HG02759 (cell line): Measurements from ENCODE around the gene FXR2.

Source experiments
- ATAC-seq: cut with Tn5 transposase; IDR thresholded peaks from one replicate; pipeline ENCODE4 v1.9.1; 2021; ENCODE audit warnings: mild to moderate bottlenecking, moderate library complexity; ENCODE audit not compliant: unreplicated experiment

The FXR2 gene

DNA sequence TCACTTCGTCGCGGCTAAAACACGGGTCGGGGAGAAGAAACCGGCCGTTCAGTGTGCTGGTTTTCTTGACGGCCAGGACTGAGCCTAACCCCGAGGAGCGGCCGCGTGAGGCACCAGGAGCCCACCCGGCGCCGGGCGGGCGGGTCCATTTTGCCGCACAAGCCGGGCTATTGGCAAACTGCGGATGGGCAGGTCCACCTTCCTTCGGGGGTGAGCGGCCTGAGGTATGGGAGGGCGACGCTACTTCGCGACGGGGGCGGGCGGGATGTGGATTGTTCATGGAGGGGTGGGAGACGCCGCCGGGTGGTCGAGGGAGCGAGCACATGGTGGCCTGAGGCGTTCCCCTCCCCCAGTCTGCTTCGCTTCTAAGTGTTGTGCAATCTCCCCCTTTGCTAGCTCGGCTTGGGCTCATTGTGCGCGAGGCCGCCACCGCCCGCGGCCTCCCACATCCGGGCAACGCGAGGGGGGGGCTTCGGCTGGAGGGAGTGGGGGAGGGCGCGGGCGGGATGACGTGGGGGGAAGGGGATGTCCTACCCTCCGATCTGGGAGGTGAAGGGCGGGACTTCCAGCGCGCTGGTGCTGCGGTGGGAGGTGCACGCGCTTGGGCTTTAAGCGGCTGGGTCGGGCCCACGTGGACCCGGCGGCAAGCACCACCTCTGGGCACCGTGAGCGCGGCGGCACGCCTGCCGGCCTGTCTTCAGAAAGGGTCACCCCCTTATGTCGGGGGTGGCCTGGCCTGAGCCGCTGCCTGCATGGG is 41.2 kb downstream of the FXR2 start:
- ATAC-seq, result no peak

DNA sequence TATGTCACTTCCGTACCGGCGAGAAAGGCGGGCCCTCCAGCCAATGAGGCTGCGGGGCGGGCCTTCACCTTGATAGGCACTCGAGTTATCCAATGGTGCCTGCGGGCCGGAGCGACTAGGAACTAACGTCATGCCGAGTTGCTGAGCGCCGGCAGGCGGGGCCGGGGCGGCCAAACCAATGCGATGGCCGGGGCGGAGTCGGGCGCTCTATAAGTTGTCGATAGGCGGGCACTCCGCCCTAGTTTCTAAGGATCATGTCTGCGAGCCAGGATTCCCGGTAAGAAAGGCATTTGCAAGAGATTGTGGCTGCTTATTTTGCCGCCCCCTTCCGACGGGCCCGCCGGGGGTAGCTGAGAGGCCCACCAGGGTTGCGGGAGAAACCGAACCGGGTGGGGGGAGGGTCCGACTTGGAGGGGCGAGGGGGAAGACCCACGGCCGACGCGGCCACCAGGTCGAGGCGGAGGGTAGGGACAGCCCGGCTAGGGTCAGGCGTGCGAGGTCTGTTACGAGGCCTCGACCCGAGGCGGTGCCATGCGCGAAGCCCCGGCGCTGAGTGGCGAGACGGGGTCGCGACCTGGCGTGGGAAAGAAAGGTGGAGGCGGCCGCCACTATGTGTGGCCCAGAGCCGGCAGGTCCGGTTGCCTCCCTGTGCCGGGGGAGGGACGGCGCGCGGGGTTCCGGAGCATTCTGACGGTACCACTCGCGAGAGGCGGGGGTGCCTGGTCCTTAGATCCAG is 41.9 kb downstream of the FXR2 start:
- ATAC-seq, result peak; percentile 89

DNA sequence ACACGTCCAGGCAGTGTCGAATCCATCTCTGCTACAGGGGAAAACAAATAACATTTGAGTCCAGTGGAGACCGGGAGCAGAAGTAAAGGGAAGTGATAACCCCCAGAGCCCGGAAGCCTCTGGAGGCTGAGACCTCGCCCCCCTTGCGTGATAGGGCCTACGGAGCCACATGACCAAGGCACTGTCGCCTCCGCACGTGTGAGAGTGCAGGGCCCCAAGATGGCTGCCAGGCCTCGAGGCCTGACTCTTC is 42.4 kb downstream of the FXR2 start:
- no peak for ATAC-seq

DNA sequence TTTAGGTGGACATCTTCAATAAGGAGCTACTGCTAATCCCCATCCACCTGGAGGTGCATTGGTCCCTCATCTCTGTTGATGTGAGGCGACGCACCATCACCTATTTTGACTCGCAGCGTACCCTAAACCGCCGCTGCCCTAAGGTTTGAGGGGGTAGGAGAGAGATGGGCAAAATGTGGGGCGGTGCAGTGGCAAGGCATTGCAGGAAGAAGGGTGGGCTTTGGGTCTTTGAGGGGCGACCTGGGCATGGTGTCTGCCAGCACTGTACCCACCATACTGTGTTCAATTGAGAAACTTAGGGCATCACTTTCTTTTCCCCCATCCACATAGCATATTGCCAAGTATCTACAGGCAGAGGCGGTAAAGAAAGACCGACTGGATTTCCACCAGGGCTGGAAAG is 44.3 kb downstream of the FXR2 start:
- no peak for ATAC-seq

DNA sequence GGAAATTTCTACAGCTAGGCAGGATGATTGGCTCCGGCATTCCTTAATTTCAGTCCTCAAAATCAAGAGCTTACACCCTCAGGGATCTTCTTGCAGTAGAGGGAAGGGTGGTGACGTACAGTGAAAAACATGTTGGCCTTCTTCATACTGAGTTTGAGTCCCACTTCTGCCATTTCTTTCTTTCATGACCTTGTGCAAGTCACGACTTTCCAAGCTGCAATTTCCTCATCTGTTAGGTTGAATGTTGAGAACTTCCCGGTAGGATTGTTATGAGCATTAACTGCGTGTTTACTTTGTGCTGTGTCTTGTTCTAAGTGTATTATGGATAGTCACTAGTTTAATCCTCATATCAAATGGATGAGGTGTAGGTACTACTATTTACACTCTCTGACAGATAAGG is 45.1 kb downstream of the FXR2 start:
- no peak for ATAC-seq

DNA sequence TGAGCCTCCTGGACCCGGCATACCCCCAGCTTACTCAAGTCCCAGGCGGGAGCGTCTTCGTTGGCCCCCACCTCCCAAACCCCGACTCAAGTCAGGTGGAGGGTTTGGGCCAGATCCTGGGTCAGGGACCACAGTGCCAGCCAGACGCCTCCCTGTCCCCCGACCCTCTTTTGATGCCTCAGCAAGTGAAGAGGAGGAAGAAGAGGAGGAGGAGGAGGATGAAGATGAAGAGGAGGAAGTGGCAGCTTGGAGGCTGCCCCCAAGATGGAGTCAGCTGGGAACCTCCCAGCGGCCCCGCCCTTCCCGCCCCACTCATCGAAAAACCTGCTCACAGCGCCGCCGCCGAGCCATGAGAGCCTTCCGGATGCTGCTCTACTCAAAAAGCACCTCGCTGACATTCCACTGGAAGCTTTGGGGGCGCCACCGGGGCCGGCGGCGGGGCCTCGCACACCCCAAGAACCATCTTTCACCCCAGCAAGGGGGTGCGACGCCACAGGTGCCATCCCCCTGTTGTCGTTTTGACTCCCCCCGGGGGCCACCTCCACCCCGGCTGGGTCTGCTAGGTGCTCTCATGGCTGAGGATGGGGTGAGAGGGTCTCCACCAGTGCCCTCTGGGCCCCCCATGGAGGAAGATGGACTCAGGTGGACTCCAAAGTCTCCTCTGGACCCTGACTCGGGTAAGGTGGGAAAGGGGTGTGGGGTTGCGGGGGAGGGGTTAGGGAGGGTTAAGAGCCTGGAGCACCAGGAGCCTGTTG is 51.4 kb downstream of the FXR2 start:
- no peak for ATAC-seq

DNA sequence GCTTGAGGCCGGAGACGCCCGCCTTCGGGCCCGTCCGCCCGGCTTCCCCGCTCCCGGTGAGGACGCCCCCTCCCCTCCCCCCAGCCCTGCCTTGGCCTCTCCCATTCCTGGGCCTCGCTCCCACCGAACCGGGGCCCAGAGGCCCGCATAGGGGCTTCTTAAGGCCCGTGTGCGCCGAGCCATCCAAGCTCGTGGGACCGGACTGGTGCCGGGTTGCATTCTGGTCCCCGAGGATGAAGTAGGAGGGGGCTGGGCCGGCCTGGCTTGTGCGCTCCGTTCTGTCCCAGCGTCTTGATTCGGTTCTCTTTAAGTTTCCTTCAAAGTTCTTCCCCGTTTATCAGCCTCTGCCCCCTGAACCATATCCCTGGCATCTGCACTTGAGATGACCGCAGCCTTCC is 52.5 kb downstream of the FXR2 start:
- ATAC-seq, result peak; percentile 7

DNA sequence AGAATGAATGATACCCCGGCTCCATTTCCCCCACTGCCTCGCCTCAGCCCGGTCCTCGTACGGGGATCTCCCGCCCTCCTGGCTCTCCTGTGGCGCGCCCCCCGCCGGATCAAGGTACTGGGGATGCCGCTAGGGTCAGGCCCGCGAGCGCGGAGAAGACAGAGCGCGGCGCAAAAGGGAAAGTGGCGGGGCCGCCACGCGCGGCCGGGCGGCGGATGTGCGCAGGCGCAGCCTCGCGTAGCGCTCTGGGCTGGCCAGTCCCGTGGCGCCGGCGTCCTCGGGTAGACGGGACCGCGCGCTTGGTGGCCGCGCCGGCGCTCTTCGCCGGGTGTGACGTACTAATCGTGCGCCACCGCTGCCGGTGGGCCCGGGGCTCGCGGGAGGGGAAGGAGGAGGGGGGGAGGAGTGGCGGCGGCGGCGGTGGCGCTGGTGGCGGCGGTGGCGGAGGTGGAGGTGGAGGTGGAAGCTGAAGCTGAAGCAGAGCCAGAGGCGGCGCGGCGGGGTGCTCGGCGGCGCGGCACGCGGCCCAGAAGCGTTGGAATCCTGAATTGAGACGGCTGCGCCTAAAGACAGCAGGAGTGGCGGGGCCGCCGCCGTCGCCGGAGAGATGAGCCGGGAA is 53.0 kb downstream of the FXR2 start, which contains the start of gene SENP3:
TSS of gene SENP3 (plus strand) at position 331 of the 619 bp plus-strand sequence. CDS start 1,158 bp downstream, outside the sequence.
- peak; percentile 70 for ATAC-seq

DNA sequence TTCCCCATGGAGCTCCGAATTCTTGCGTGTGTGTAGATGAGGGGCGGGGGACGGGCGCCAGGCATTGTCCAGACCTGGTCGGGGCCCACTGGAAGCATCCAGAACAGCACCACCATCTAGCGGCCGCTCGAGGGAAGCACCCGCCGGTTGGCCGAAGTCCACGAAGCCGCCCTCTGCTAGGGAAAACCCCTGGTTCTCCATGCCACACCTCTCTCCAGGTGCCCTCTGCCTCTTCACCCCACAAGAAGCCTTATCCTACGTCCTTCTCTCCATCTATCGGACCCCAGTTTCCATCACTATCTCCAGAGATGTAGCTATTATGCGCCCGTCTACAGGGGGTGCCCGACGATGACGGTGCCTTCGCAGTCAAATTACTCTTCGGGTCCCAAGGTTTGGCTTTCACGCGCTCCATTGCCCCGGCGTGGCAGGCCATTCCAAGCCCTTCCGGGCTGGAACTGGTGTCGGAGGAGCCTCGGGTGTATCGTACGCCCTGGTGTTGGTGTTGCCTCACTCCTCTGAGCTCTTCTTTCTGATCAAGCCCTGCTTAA is 53.6 kb downstream of the FXR2 start:
- peak; percentile 46 for ATAC-seq

DNA sequence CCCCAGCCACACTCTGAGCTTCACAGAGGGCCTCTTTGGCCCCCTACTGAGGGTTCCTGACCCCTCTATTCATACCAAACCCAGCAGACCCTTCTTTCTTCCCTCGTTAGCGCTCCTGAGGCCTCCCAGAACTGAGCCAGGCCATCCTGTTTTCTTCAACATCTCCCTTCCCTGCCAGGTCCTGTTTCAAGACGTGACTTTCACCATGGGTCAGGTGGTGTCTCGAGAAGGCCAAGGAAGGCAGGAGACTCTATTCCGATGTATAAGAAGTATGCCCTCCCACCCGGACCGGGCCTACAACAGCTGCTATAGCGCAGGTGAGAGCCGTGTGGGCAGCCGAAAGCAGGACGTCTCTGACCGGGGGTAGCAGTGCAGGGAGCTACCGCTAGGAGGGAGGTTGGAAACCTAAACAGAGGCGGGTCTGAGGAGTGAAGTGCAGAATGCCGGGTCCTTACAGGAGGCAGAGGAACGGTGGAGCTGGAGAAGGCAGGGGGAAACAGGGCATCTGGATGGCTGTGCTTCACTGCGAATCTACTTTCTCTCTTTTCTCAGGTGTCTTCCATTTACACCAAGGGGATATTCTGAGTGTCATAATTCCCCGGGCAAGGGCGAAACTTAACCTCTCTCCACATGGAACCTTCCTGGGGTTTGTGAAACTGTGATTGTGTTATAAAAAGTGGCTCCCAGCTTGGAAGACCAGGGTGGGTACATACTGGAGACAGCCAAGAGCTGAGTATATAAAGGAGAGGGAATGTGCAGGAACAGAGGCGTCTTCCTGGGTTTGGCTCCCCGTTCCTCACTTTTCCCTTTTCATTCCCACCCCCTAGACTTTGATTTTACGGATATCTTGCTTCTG is 54.3 kb downstream of the FXR2 start:
- no peak for ATAC-seq

DNA sequence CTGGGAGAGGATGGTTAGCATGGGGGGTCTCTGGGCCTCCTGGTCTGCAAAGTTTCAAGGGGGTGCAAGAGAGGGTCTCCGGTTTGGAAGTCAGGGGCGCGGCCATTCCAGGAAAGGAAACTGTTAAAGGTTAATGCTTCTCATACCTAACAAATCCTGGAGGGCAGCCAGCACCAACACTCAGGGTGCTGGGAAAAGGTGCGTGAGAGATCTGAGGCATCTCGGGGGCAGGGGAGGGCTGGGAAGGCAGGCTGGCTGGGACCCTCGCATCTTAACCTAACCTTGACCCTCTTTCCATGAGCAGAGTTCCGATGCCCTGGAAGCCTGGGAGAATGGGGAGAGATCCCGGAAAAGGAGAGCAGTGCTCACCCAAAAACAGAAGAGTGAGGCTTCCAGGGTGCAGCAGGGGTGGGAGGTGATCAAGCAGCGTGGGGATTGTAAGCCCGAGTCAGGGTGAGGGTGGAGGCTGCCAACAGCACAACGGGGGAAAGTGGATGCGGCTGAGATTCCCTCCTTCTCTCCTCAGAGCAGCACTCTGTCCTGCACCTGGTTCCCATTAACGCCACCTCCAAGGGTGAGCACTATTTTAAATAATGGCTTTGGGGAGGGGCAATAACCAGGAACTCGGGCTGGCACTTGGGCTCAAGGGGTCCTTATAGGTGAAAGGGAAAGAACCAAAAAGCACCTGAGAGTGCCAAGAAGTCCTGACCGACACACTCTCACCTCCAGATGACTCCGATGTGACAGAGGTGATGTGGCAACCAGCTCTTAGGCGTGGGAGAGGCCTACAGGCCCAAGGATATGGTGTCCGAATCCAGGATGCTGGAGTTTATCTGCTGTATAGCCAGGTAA is 55.2 kb downstream of the FXR2 start:
- no peak for ATAC-seq

DNA sequence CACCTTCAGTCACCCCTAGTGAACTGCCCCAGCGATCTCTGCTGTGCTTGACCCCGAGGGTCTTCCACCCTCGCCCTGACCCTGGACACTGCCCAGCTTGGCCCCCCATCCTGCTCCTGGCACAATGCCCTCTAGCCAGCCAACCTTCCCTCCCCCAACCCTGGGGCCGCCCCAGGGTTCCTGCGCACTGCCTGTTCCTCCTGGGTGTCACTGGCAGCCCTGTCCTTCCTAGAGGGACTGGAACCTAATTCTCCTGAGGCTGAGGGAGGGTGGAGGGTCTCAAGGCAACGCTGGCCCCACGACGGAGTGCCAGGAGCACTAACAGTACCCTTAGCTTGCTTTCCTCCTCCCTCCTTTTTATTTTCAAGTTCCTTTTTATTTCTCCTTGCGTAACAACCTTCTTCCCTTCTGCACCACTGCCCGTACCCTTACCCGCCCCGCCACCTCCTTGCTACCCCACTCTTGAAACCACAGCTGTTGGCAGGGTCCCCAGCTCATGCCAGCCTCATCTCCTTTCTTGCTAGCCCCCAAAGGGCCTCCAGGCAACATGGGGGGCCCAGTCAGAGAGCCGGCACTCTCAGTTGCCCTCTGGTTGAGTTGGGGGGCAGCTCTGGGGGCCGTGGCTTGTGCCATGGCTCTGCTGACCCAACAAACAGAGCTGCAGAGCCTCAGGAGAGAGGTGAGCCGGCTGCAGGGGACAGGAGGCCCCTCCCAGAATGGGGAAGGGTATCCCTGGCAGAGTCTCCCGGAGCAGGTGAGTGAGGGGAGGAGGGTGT is 56.0 kb downstream of the FXR2 start, which contains the start of gene TNFSF13:
TSS of gene TNFSF13 (plus strand) at position 207 of the 776 bp plus-strand sequence. CDS start at position 497, 290 bp downstream.
- no peak for ATAC-seq

DNA sequence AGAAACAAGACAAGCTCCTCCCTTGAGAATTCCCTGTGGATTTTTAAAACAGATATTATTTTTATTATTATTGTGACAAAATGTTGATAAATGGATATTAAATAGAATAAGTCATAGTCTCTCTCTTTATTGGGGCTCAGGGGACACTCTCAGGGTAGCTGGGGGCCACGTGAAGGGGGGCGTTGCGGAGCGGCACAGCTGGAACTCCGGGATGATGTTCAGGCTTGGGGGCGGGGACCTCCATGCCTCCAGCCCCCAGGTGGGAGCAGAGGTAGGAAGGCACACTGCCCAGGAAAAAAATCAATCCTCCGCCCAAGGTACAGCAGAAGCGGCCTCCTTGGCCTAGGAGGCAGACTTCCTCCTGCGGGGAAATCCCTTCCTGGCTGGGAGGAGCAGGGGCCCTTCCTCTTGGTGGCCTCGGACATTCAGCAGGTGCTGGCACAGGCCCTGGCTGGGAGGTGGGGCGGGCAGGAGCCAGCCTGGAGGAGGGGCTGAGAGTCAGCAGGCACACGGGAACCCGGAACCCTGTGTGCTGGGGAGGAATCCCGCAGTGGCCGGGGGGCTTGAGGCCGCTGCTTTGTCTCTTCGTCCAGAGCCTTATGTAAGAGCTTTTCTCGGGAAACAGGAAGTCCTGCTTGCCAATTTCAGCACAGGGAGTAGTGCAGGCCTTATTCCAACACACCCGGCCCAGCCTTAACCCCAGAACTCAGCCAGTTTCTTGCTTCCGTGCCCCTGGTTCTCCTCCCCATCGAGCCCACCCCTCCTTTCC is 56.7 kb downstream of the FXR2 start:
- ATAC-seq, result no peak

DNA sequence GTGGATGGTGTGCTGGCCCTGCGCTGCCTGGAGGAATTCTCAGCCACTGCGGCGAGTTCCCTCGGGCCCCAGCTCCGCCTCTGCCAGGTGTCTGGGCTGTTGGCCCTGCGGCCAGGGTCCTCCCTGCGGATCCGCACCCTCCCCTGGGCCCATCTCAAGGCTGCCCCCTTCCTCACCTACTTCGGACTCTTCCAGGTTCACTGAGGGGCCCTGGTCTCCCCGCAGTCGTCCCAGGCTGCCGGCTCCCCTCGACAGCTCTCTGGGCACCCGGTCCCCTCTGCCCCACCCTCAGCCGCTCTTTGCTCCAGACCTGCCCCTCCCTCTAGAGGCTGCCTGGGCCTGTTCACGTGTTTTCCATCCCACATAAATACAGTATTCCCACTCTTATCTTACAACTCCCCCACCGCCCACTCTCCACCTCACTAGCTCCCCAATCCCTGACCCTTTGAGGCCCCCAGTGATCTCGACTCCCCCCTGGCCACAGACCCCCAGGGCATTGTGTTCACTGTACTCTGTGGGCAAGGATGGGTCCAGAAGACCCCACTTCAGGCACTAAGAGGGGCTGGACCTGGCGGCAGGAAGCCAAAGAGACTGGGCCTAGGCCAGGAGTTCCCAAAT is 57.4 kb downstream of the FXR2 start:
- no peak for ATAC-seq

DNA sequence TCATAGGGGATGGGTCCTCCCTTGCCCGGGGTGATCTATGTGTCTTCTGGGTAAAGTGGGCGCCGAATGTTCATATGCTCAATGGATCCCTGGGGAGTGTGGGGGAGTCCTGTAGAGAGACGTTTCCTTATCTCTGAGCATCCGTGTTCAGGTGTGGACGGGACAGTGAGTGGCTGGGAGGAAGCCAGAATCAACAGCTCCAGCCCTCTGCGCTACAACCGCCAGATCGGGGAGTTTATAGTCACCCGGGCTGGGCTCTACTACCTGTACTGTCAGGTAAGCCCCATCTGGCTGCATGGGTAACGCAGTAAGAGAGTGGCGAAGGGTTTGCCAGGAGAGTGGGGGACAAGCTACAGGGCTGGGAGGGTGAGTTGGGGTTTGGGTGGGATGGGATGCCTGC is 58.1 kb downstream of the FXR2 start:
- no peak for ATAC-seq

DNA sequence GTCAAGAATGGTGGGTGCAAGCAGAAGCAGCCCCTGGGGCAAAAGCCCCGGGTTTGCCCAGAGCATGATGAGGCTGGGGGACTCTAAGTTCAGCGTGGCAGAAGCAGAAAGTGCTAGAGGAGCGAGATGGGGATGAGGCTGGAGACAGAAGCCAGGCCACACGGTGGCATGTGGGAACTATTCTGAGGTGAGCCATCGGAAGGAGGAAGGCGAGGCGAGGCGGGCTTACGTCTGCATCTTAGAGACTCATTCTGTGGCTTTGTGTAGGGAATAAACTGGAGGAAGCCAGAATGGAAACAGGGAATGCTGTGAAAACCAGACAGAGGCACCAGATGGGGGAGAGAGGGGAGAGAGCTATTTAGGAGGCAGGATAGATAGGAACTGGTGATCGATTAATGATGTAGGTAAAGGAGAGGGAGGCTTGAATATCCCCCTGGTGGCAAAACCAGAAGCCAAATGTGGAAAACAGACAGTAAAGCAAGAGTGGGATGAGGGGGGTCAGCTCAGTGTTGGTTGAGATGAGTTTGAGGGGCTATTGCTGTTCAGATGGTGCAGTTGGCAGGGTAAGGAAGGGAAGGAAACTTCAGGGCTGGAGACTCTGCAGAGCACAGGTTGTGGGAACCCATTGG is 59.3 kb downstream of the FXR2 start:
- ATAC-seq, result no peak

DNA sequence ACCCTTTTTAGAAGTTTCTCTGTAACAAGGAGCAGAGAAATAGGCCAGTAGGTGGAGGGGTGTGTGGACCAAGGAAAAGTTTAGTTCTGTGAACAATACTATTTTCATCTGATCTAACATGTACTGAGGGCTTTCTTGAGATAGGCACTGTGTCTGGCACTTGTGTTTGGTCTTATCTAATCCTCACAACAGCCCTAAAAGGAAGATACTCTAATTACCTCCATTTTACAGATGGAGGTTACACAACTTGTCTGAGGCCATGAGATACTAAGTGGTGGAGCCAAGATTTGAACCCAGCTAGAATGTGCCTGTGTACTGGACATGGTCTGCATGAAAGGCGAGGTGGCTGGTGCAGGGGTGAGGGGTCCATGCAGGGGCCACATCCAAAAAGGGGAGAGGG is 61.3 kb downstream of the FXR2 start:
- no peak for ATAC-seq
